ENCODE data around the gene NANOGP8. TPM values are rescaled to one million over a fixed set of nuclear protein-coding genes. Genes with fewer than 3 reads are reported as not detected.

The NANOGP8 gene
- total and polyA plus RNA-seq, 3 donors from 2014 or later: 1.1 to 9.6 (median 6.0) TPM

GRCh38 chr15:35126236-35126635 is 41.1 kb upstream of the NANOGP8 start:
- H3K27me3 ChIP-seq: no peaks in the 10 kb centered on the region
- H3K9me3 ChIP-seq: no peaks in the 10 kb centered on the region
- intact Hi-C loops (cut with DNase I; ENCODE audit: low total_unique reads): no loop called here
- TF ChIP-seq POLR2A (IDR thresholded peaks at IDR 0.05): no peak
- TF ChIP-seq CTCF (IDR thresholded peaks at IDR 0.05): no peak
- 93% methylated on average over 1 of the region's 1 CpG for WGBS, 2 donors
- H3K36me3 ChIP-seq (ENCODE audit: low read depth, missing control alignments): no peaks in the 10 kb centered on the region
- DNase-seq: no peak
- no peak overlapping the region for H3K27ac ChIP-seq
- H3K4me3 ChIP-seq: no peak overlapping the region
- H3K4me1 ChIP-seq: no peaks in the 10 kb centered on the region

- no peak for DNase-seq
- Histone ChIP-seq H3K4me3 (no peak overlapping the region), H3K9me3 (no peaks in the 10 kb centered on the region), H3K36me3 (ENCODE audit: low read depth, missing control alignments) (no peaks in the 10 kb centered on the region), H3K4me1 (no peaks in the 10 kb centered on the region), H3K27me3 (no peaks in the 10 kb centered on the region), H3K27ac (no peak overlapping the region)
- intact Hi-C loops (cut with DNase I; ENCODE audit: low total_unique reads): no loop called here
- no peak for TF ChIP-seq POLR2A (IDR thresholded peaks at IDR 0.05)
- no peak for TF ChIP-seq CTCF (IDR thresholded peaks at IDR 0.05)
Measured at GRCh38 chr15:35123743-35124142, 38.6 kb upstream of the NANOGP8 start.

- no peak for TF ChIP-seq CTCF (IDR thresholded peaks at IDR 0.05)
- TF ChIP-seq POLR2A (IDR thresholded peaks at IDR 0.05): no peak
- Histone ChIP-seq H3K27ac (no peak overlapping the region), H3K4me3 (peak overlapping the region in 1 of 2 donors; percentile 18), H3K36me3 (ENCODE audit: low read depth, missing control alignments) (no peaks in the 10 kb centered on the region), H3K27me3 (no peaks in the 10 kb centered on the region), H3K9me3 (no peaks in the 10 kb centered on the region), H3K4me1 (no peaks in the 10 kb centered on the region)
- intact Hi-C loops (cut with DNase I; ENCODE audit: low total_unique reads): no loop called here
- WGBS, 2 donors: 81 to 87% methylated on average over 20 to 47 of the region's 47 CpGs
- peak; percentile 15 for DNase-seq
Measured at GRCh38 chr15:35121611-35122359, 36.7 kb upstream of the NANOGP8 start.

- Histone ChIP-seq H3K4me3 (no peak overlapping the region), H3K27me3 (no peaks in the 10 kb centered on the region), H3K36me3 (ENCODE audit: low read depth, missing control alignments) (no peaks in the 10 kb centered on the region), H3K27ac (no peak overlapping the region), H3K9me3 (no peaks in the 10 kb centered on the region), H3K4me1 (no peaks in the 10 kb centered on the region)
- 83 to 87% methylated on average over 6 of the region's 6 CpGs for WGBS, 2 donors
- no peak for DNase-seq
- TF ChIP-seq POLR2A (IDR thresholded peaks at IDR 0.05): no peak
- no peak for TF ChIP-seq CTCF (IDR thresholded peaks at IDR 0.05)
- intact Hi-C loops (cut with DNase I; ENCODE audit: low total_unique reads): no loop called here
Measured at GRCh38 chr15:35120173-35120572, 35.1 kb upstream of the NANOGP8 start.

- H3K27ac ChIP-seq: no peak overlapping the region
- intact Hi-C loops (cut with DNase I; ENCODE audit: low total_unique reads): no loop called here
Measured at GRCh38 chr15:35118960-35119359, 33.9 kb upstream of the NANOGP8 start.

More at GRCh38 chr15:35118960-35119359, 33.9 kb upstream of the NANOGP8 start:
- no peaks in the 10 kb centered on the region for H3K9me3 ChIP-seq
- H3K36me3 ChIP-seq (ENCODE audit: low read depth, missing control alignments): no peaks in the 10 kb centered on the region
- H3K27me3 ChIP-seq: no peaks in the 10 kb centered on the region
- H3K4me3 ChIP-seq: no peak overlapping the region
- WGBS, 2 donors: 28 to 47% methylated on average over 2 of the region's 2 CpGs
- no peak for DNase-seq
- no peaks in the 10 kb centered on the region for H3K4me1 ChIP-seq
- TF ChIP-seq POLR2A (IDR thresholded peaks at IDR 0.05) (no peak), CTCF (IDR thresholded peaks at IDR 0.05) (no peak)

All from testis (tissue), 3 donors.